Glutamatergic neuron (in vitro differentiated cells): ENCODE measurements around the gene H1-8. TPM values are rescaled to one million over a fixed set of nuclear protein-coding genes. Genes with fewer than 3 reads are reported as not detected.

ENCODE experiments used
- DNase-seq: peaks from one replicate; pipeline ENCODE4 v3.0.0; 2022
- H3K27ac Mint-ChIP-seq: one replicate; pipeline ENCODE4 v1.8.0; 2020; ENCODE audit warnings: mild to moderate bottlenecking, mixed read lengths, inconsistent platforms; ENCODE audit not compliant: unreplicated experiment
- H3K27me3 Mint-ChIP-seq: one replicate; pipeline ENCODE4 v1.8.0; 2020; ENCODE audit warnings: mild to moderate bottlenecking, moderate library complexity, mixed read lengths, inconsistent platforms; ENCODE audit not compliant: unreplicated experiment
- H3K36me3 Mint-ChIP-seq: one replicate; pipeline ENCODE4 v1.8.0; 2020; ENCODE audit warnings: mild to moderate bottlenecking, mixed read lengths, inconsistent platforms; ENCODE audit not compliant: unreplicated experiment
- H3K4me1 Mint-ChIP-seq: one replicate; pipeline ENCODE4 v1.8.0; 2020; ENCODE audit warnings: mild to moderate bottlenecking, low read depth, mixed read lengths, inconsistent platforms; ENCODE audit not compliant: unreplicated experiment
- H3K4me3 Mint-ChIP-seq: one replicate; pipeline ENCODE4 v1.8.0; 2020; ENCODE audit warnings: mild to moderate bottlenecking, mixed read lengths, inconsistent platforms; ENCODE audit not compliant: unreplicated experiment
- H3K9me3 Mint-ChIP-seq: one replicate; pipeline ENCODE4 v1.8.0; 2020; ENCODE audit warnings: mild to moderate bottlenecking, moderate library complexity, mixed read lengths, inconsistent platforms; ENCODE audit not compliant: unreplicated experiment
- total RNA-seq: library from RNA; stranded (reverse); fragmentation: NEBNext Ultra II Directional; extraction: Animal tissue kit (Norgen Biotek cat#: 25700); gene quantifications from one replicate; pipeline ENCODE4 v1.2.1, GENCODE V29; 2021; ENCODE audit not compliant: unreplicated experiment
- TF ChIP-seq, protein P1 (sequence below): fragments of 200-600 bp; sonication (generic); IDR thresholded peaks from one replicate; pipeline ENCODE4 v1.5.0; 2021; ENCODE audit not compliant: partially characterized antibody, unreplicated experiment

H1-8 gene
- total RNA-seq, 1 donor from 2014 or later, result not detected

GRCh38 chr3:129563850-129564535 is 21.0 kb downstream of the H1-8 start:
- peaks cover 19% of the 10 kb centered on the region for H3K4me1 Mint-ChIP-seq
- H3K27me3 Mint-ChIP-seq, result peaks cover 10% of the 10 kb centered on the region
- H3K36me3 Mint-ChIP-seq, result peaks cover 5% of the 10 kb centered on the region
- H3K27ac Mint-ChIP-seq, result no peak overlapping the region
- no peak overlapping the region for H3K4me3 Mint-ChIP-seq
- TF ChIP-seq, protein P1, sequence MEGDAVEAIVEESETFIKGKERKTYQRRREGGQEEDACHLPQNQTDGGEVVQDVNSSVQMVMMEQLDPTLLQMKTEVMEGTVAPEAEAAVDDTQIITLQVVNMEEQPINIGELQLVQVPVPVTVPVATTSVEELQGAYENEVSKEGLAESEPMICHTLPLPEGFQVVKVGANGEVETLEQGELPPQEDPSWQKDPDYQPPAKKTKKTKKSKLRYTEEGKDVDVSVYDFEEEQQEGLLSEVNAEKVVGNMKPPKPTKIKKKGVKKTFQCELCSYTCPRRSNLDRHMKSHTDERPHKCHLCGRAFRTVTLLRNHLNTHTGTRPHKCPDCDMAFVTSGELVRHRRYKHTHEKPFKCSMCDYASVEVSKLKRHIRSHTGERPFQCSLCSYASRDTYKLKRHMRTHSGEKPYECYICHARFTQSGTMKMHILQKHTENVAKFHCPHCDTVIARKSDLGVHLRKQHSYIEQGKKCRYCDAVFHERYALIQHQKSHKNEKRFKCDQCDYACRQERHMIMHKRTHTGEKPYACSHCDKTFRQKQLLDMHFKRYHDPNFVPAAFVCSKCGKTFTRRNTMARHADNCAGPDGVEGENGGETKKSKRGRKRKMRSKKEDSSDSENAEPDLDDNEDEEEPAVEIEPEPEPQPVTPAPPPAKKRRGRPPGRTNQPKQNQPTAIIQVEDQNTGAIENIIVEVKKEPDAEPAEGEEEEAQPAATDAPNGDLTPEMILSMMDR, result no peak
- no peak for DNase-seq
- peaks cover 11% of the 10 kb centered on the region for H3K9me3 Mint-ChIP-seq

DNA sequence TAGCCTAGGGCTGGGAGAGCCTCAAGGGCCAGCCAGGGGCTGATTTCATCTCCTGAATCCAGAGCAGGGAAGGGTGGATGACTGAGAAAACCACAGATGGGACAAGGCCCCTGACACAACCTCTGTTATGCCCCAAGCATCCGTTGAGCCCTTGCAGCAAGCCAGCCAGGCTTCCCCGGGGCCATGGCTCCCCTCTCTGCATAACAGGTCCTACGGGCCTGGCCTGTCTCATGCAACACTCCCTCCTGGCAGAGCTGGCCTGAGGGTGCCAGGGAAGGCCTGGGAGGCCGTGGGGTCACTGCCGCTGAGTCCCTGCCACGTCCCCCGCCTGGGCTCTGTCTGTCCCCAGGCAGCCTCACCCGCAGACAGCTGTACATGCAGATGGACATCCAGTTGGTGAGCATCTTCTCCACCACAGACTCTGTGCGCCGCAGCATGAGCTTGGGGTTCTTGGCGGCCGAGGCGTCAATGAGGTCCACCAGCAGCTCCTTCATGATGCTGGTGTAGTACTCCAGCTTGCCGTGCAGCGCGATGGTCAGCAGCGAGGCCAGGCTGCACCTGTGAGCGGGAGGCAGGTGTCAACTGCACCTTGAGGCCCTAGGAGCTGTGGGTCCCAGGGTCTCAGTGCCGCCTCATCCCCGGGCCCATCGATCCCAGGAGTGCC is 22.1 kb downstream of the H1-8 start:
- DNase-seq, result no peak
- H3K27me3 Mint-ChIP-seq, result peaks cover 10% of the 10 kb centered on the region
- TF ChIP-seq, protein P1, result no peak
- no peak overlapping the region for H3K4me3 Mint-ChIP-seq
- peaks cover 5% of the 10 kb centered on the region for H3K36me3 Mint-ChIP-seq
- H3K4me1 Mint-ChIP-seq, result peaks cover 19% of the 10 kb centered on the region
- peaks cover 11% of the 10 kb centered on the region for H3K9me3 Mint-ChIP-seq
- H3K27ac Mint-ChIP-seq, result no peak overlapping the region

DNA sequence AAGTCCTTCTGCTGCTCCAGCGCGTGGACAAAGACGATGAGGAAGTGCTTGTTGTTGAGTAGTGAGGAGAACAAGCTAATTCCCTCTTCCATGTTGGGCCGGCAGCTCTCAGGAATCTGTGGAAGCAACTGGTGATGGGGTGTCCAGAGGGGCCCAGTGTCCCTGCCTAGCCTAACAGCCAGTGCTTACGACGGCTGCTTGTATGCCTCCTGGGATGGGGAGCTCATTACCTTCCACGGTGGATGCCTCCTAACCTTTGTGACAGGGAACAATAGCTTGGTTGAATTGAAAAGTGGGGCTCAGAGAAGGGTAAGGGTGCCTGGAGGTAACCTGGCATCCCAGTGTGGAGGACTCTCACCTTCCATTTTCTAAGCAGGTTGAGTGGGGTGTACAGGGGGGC is 22.9 kb downstream of the H1-8 start:
- peak overlapping the region; percentile 48 for H3K27ac Mint-ChIP-seq
- H3K4me3 Mint-ChIP-seq, result no peak overlapping the region
- H3K36me3 Mint-ChIP-seq, result peaks cover under 1% of the 10 kb centered on the region
- peaks cover 8% of the 10 kb centered on the region for H3K27me3 Mint-ChIP-seq
- no peak for DNase-seq
- TF ChIP-seq, protein P1, result no peak
- peaks cover 8% of the 10 kb centered on the region for H3K9me3 Mint-ChIP-seq
- peaks cover 14% of the 10 kb centered on the region for H3K4me1 Mint-ChIP-seq

- Mint-ChIP-seq H3K27me3 (peaks cover 12% of the 10 kb centered on the region), H3K4me1 (peaks cover 17% of the 10 kb centered on the region), H3K9me3 (peaks cover 8% of the 10 kb centered on the region), H3K27ac (peak overlapping the region; percentile 74), H3K4me3 (peak overlapping the region; percentile 34), H3K36me3 (no peaks in the 10 kb centered on the region)
- peak; percentile 56 for DNase-seq
- TF ChIP-seq, protein P1, result no peak
Observed at GRCh38 chr3:129567176-129567705, 24.3 kb downstream of the H1-8 start.

GRCh38 chr3:129567939-129568338 is 25.0 kb downstream of the H1-8 start:
- no peak for DNase-seq
- Mint-ChIP-seq H3K36me3 (no peaks in the 10 kb centered on the region), H3K4me3 (no peak overlapping the region), H3K27ac (peak overlapping the region; percentile 28), H3K9me3 (peaks cover 8% of the 10 kb centered on the region), H3K27me3 (peaks cover 13% of the 10 kb centered on the region), H3K4me1 (peaks cover 17% of the 10 kb centered on the region)
- TF ChIP-seq, protein P1, result no peak
